CD4-positive, CD25-positive, alpha-beta regulatory T cell (primary cell): ENCODE results near the gene SRPK2. TPM values are rescaled to one million over a fixed set of nuclear protein-coding genes. Genes with fewer than 3 reads are reported as not detected.
A peak's percentile ranks its signal among the peaks of the same experiment; 100 is the strongest.

Source experiments
- ATAC-seq, 2 donors: fragments of 150-1000 bp; cut with Tn5 transposase; one replicate each; pipeline ENCODE4 v1.10.0; 2021; ENCODE audit warnings: low read depth in 2 of 2, moderate number of reproducible peaks in 2 of 2, moderate library complexity in 1 of 2
- DNase-seq, 3 donors: peaks; one replicate each; pipeline versions ENCODE4 v3.0.0 to v3.0.0-alpha.2; 2012 to 2022; ENCODE audit warnings: mixed read lengths in 1 of 3
- H3K27ac ChIP-seq: one replicate; pipeline ENCODE4 v1.7.0; 2013; ENCODE audit warnings: mild to moderate bottlenecking, low read length; ENCODE audit not compliant: insufficient read depth, poor library complexity, severe bottlenecking
- H3K27me3 ChIP-seq: one replicate; pipeline ENCODE4 v1.7.0; 2013; ENCODE audit warnings: low read length; ENCODE audit not compliant: control insufficient read depth, insufficient read depth
- H3K36me3 ChIP-seq: one replicate; pipeline ENCODE4 v1.7.0; 2013; ENCODE audit warnings: mild to moderate bottlenecking, low read length, moderate library complexity; ENCODE audit not compliant: control insufficient read depth, insufficient read depth
- H3K4me1 ChIP-seq: 2 replicates; pipeline ENCODE4 v1.7.0; 2013; ENCODE audit warnings: mild to moderate bottlenecking, low read length; ENCODE audit not compliant: insufficient read depth, control insufficient read depth, poor library complexity, severe bottlenecking
- H3K4me3 ChIP-seq: one replicate; pipeline ENCODE4 v1.7.0; 2013; ENCODE audit warnings: low read depth, mild to moderate bottlenecking, low read length, moderate library complexity
- H3K9me3 ChIP-seq, 2 experiments: 1 replicate in 1 of 2; 2 replicates in 1 of 2; pipeline ENCODE4 v1.7.0; 2013; ENCODE audit warnings: low read length in 2 of 2, mild to moderate bottlenecking in 1 of 2, moderate library complexity in 1 of 2; ENCODE audit not compliant: control insufficient read depth in 2 of 2
- H3K27ac Mint-ChIP-seq, 3 donors: one replicate each; pipeline ENCODE4 v1.8.0; 2020 to 2022; ENCODE audit warnings: mild to moderate bottlenecking in 3 of 3, mixed read lengths in 3 of 3, moderate library complexity in 2 of 3
- H3K27me3 Mint-ChIP-seq: one replicate; pipeline ENCODE4 v1.8.0; 2022; ENCODE audit warnings: mild to moderate bottlenecking, mixed read lengths
- H3K36me3 Mint-ChIP-seq: one replicate; pipeline ENCODE4 v1.8.0; 2020; ENCODE audit warnings: mixed read lengths
- H3K4me1 Mint-ChIP-seq, 4 donors: one replicate each; pipeline ENCODE4 v1.8.0; 2020 to 2022; ENCODE audit warnings: mixed read lengths in 4 of 4, mild to moderate bottlenecking in 1 of 4
- H3K4me3 Mint-ChIP-seq, 4 donors: one replicate each; pipeline ENCODE4 v1.8.0; 2020 to 2022; ENCODE audit warnings: mild to moderate bottlenecking in 4 of 4, mixed read lengths in 4 of 4, moderate library complexity in 3 of 4
- H3K9me3 Mint-ChIP-seq, 7 donors: one replicate each; pipeline ENCODE4 v1.8.0; 2020 to 2022; ENCODE audit warnings: mixed read lengths in 7 of 7, mild to moderate bottlenecking in 3 of 7, moderate library complexity in 2 of 7
- polyA plus RNA-seq, 4 donors: library from polyadenylated mRNA; unstranded; fragments of 300-500 nt; fragmentation: Illumina TruSeq; gene quantifications; one replicate each; pipeline ENCODE4 v1.2.3, GENCODE V29; 2021
- total RNA-seq: library from RNA; stranded (reverse); gene quantifications from one replicate; pipeline ENCODE4 v1.2.3, GENCODE V29; 2022

SRPK2 gene
- total and polyA plus RNA-seq, 5 donors from 2014 or later, result 50.3 to 77.2 (median 62.6) TPM

DNA sequence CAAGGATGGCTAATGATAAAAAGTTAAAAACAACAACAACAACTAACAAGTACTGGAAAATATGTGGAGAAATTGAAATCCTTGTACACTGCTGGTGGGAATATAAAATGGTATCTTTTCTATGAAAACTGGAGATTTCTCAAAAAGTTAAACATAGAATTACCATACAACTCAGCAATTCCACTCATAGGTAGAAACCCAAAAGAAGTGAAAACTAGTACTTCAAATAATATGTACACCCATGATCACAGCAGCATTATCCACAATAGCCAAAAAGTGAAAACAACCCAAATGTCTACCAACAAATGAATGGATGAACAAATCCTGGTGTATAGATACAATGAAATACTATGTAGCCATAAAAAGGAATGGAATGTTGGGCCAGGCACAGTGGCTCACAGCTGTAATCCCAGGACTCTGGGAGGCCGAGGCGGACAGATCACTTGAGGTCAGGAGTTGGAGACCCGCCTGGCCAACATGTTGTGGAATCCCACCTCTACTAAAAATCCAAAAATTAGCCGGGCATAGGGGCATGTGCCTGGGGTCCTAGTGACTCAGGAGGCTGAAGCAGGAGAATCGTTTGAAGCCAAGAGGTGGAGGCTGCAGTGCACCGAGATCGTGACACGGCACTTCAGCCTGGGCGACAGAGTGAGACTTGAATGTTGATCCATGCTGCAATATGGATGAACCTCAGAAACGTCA, 66.8 kb downstream of the SRPK2 start:
- Mint-ChIP-seq H3K36me3 (peaks cover 24% of the 10 kb centered on the region), H3K27me3 (no peaks in the 10 kb centered on the region), H3K4me3 (no peak overlapping the region), H3K9me3 (peaks cover 0 to 5% (median 0%) of the 10 kb centered on the region in 7 donors), H3K4me1 (peaks cover 36 to 80% (median 55%) of the 10 kb centered on the region in 4 donors), H3K27ac (no peak overlapping the region)
- no peak for DNase-seq
- ATAC-seq, result no peak
- H3K4me3 ChIP-seq, result no peak overlapping the region
- H3K4me1 ChIP-seq, result no peaks in the 10 kb centered on the region
- peaks cover 2% of the 10 kb centered on the region for H3K36me3 ChIP-seq
- no peaks in the 10 kb centered on the region for H3K27me3 ChIP-seq
- no peak overlapping the region for H3K27ac ChIP-seq
- H3K9me3 ChIP-seq, result no peaks in the 10 kb centered on the region

DNA sequence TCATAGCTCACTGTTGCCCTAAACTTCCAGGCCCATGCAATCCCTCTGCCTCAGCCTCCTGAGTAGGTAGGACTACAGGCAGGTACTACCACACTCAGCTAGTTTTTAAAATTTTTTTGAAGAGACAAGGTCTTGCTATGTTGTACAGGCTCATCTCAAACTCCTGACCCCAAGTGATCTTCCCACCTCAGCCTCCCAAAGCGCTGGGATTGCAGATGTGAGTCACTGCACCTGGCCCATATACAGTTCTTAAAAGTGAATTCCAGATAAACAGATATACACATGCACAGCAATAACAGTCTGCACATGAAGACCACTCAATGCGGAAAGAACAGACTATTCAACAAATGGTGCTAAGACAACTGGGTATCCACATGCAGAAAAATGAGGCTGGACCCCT, 67.8 kb downstream of the SRPK2 start:
- no peaks in the 10 kb centered on the region for H3K4me1 ChIP-seq
- peaks cover 2% of the 10 kb centered on the region for H3K36me3 ChIP-seq
- Mint-ChIP-seq H3K27me3 (peaks cover 5% of the 10 kb centered on the region), H3K4me3 (no peak overlapping the region), H3K9me3 (peaks cover 0 to 5% (median 0%) of the 10 kb centered on the region in 7 donors), H3K4me1 (peaks cover 28 to 80% (median 56%) of the 10 kb centered on the region in 4 donors), H3K36me3 (peaks cover 20% of the 10 kb centered on the region), H3K27ac (peak overlapping the region in 1 of 3 donors; percentile 64)
- no peak overlapping the region for H3K4me3 ChIP-seq
- no peak overlapping the region for H3K27ac ChIP-seq
- ATAC-seq (no peak), DNase-seq (no peak)
- no peaks in the 10 kb centered on the region for H3K9me3 ChIP-seq
- no peaks in the 10 kb centered on the region for H3K27me3 ChIP-seq

DNA sequence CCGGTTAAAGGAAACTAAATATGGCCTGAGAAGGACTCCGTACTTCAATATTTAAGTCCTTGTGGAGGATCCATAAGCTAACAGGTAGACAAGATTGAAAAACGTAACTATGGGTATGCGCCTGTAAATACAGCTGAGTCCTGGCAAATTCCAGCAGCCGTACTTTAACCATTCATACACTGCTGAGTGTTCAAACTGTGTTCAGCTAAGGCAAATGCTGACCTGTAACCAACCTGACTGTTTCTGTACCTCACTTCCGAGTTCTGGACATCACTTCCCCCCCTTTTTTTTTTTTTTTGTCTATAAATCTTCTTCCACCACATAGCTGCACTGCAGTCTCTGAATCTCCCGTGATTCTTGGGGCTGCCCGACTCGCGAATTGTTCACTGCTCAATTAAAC, 69.1 kb downstream of the SRPK2 start:
- H3K36me3 ChIP-seq, result peaks cover 2% of the 10 kb centered on the region
- Mint-ChIP-seq H3K27ac (peak overlapping the region in 2 of 3 donors; percentile 22 to 63), H3K36me3 (peaks cover 18% of the 10 kb centered on the region), H3K27me3 (peaks cover 5% of the 10 kb centered on the region), H3K9me3 (peaks cover 0 to 3% (median 0%) of the 10 kb centered on the region in 7 donors), H3K4me3 (no peak overlapping the region), H3K4me1 (peaks cover 23 to 79% (median 53%) of the 10 kb centered on the region in 4 donors)
- DNase-seq, result no peak
- no peaks in the 10 kb centered on the region for H3K9me3 ChIP-seq
- no peak overlapping the region for H3K27ac ChIP-seq
- no peak for ATAC-seq
- H3K27me3 ChIP-seq, result no peaks in the 10 kb centered on the region
- H3K4me3 ChIP-seq, result no peak overlapping the region
- no peaks in the 10 kb centered on the region for H3K4me1 ChIP-seq

DNA sequence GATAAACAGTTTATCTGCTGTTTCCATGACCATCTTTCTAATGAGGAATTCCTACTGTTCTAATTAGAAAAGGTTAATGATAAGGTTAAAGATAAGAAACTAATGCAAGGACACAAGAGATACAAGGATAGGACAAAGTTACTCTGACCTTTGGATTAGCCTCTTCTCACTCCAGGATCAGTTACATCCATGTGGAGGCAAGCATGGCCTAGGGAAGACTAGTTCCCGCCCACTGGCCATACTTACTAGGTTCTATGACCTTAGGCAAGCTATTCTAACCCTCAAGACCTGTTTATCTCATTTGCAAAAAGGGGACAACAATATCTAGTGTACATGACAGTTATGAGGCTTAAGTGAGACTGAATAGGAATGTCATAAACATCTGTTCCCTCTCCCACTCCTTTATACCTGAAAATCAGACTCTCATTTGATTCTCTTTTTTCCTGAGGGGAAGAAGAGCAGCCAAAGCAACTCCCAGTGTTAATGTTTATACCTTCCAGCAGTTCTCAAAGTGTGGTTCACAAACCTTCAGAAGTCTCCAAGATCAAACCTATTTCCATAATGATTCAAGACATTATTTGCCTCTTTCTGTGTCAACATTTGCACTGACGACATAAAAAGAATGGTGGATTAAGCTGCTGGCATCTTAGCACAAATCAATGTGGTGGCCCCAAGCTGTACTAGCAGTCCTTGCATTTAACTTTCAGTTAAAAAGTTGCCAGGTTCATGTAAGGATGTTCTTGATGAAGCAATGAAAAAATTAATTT, 72.0 kb downstream of the SRPK2 start:
- Histone ChIP-seq H3K9me3 (no peaks in the 10 kb centered on the region), H3K27me3 (no peaks in the 10 kb centered on the region), H3K4me1 (no peaks in the 10 kb centered on the region), H3K27ac (no peak overlapping the region), H3K36me3 (no peaks in the 10 kb centered on the region), H3K4me3 (no peak overlapping the region)
- peak overlapping the region in 1 of 3 donors; percentile 77 for H3K27ac Mint-ChIP-seq
- H3K4me3 Mint-ChIP-seq, result peak overlapping the region in 1 of 4 donors; percentile 49
- DNase-seq (no peak), ATAC-seq (no peak)
- no peaks in the 10 kb centered on the region for H3K9me3 Mint-ChIP-seq
- H3K36me3 Mint-ChIP-seq, result peaks cover 6% of the 10 kb centered on the region
- peaks cover 17 to 73% (median 49%) of the 10 kb centered on the region in 4 donors for H3K4me1 Mint-ChIP-seq
- H3K27me3 Mint-ChIP-seq, result peaks cover 5% of the 10 kb centered on the region

DNA sequence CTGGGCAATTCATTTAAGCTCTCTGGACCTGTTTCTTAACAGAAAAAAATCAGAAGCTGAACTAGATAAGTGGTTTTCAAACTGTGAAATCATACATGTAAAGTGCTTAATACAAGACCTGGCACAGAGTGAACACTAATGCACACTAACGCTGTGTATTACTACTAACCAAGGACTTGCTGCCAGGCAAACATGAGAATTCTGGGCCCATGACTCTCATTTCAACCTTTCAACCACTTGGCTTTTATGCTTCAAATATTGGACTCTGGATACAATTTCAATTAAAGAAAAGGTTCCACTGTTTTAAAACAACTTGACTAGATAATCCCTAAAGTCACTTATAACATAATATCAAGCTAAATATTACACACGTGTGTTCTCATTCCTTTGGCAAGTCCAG, 73.4 kb downstream of the SRPK2 start:
- ATAC-seq (no peak), DNase-seq (no peak)
- H3K4me1 ChIP-seq, result no peaks in the 10 kb centered on the region
- no peaks in the 10 kb centered on the region for H3K9me3 ChIP-seq
- H3K36me3 ChIP-seq, result no peaks in the 10 kb centered on the region
- H3K27me3 ChIP-seq, result no peaks in the 10 kb centered on the region
- Mint-ChIP-seq H3K27me3 (peaks cover 5% of the 10 kb centered on the region), H3K4me1 (peaks cover 12 to 69% (median 48%) of the 10 kb centered on the region in 4 donors), H3K4me3 (no peak overlapping the region), H3K36me3 (no peaks in the 10 kb centered on the region), H3K9me3 (no peaks in the 10 kb centered on the region), H3K27ac (no peak overlapping the region)
- H3K27ac ChIP-seq, result no peak overlapping the region
- H3K4me3 ChIP-seq, result no peak overlapping the region

DNA sequence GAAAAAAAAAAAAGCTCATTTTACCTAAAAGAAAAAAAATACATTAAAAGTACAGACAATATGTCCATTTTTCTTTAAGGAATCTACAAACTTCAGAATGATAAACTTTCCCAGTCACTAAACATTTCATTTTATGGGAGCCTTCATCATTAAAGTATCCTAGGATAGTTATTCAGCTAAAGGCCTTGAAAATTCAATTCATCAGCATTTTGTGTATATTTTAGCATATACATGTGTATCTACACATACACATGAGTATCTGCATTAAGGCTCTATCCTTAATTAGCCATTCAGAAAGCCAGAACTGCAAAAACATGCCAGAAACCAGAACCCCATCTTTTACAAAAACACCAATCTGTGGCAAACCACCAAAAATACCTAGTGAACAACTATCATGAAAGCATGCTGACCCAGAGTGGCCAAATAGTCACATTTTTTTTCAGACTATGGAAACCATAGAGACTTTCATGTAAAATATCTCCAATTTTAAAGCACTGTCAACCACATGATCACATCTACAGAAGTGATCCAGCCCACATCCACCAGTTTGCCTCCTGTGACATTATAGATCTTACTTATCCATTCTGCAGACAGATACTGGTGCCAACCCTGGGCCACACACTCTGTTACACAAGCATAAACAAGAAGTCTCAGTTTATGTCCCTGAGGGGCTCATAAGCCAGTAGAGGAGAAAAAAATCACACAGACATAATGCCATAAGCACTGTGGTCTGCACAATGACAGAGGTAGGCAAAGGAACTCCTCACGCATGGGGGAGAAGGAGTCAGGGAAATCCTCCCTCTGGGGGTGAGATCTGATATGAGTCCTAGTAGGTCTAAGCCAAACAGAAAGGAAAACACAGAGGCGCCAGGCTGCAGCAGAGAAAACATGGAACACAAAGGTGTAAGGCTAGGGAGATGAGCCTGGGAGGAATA, 79.2 kb downstream of the SRPK2 start:
- no peaks in the 10 kb centered on the region for H3K36me3 Mint-ChIP-seq

DNA sequence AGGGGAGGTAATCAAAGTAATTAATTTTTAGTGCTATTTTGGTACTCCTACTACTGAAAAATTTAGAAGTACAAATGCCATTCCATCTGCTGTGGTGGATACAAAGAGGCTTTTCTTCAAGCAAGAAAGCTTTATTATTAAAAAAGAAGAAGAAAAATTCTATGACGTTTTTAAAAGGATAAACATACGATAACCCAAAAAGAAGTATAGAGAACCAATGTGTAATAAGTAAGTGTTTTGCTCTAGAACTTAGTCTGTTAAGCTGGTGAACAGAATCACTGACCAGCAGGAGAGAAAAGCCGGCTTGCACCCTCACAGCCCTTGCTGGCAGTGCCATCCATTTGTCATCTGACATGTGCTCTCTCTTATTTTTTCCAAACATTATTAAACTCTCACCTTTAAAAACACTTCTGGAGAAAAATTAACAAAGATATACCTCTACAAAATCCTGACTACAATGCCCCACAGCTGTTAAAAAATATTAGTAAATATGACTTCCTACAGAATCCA, 81.5 kb downstream of the SRPK2 start:
- ATAC-seq, result no peak

More for the DNA sequence above, 79.2 kb downstream of the SRPK2 start:
- H3K4me1 Mint-ChIP-seq, result peaks cover 40 to 78% (median 63%) of the 10 kb centered on the region in 4 donors
- Histone ChIP-seq H3K36me3 (no peaks in the 10 kb centered on the region), H3K27ac (no peak overlapping the region), H3K9me3 (no peaks in the 10 kb centered on the region), H3K4me1 (peaks cover 47% of the 10 kb centered on the region), H3K4me3 (peak overlapping the region; percentile 38), H3K27me3 (no peaks in the 10 kb centered on the region)
- peak in 2 of 3 donors; percentile 13 to 65 for DNase-seq
- peak overlapping the region; percentile 57 to 77 (median 60) for H3K27ac Mint-ChIP-seq
- H3K4me3 Mint-ChIP-seq, result peak overlapping the region; percentile 0 to 40 (median 18)
- no peaks in the 10 kb centered on the region for H3K9me3 Mint-ChIP-seq
- peak; percentile 37 to 41 for ATAC-seq
- H3K27me3 Mint-ChIP-seq, result no peaks in the 10 kb centered on the region

More for the DNA sequence above, 81.5 kb downstream of the SRPK2 start:
- Histone ChIP-seq H3K27me3 (no peaks in the 10 kb centered on the region), H3K4me3 (no peak overlapping the region), H3K27ac (no peak overlapping the region), H3K36me3 (no peaks in the 10 kb centered on the region), H3K9me3 (no peaks in the 10 kb centered on the region), H3K4me1 (peaks cover 55% of the 10 kb centered on the region)
- peaks cover 50 to 83% (median 66%) of the 10 kb centered on the region in 4 donors for H3K4me1 Mint-ChIP-seq
- H3K4me3 Mint-ChIP-seq, result peak overlapping the region in 2 of 4 donors; percentile 13 to 78
- H3K27me3 Mint-ChIP-seq, result no peaks in the 10 kb centered on the region
- peak overlapping the region in 2 of 3 donors; percentile 74 to 84 for H3K27ac Mint-ChIP-seq
- H3K9me3 Mint-ChIP-seq, result no peaks in the 10 kb centered on the region
- peaks cover 3% of the 10 kb centered on the region for H3K36me3 Mint-ChIP-seq
- DNase-seq, result no peak
